Esophagus squamous epithelium (tissue), 5 donors: ENCODE measurements around the gene BUB3. TPM values are rescaled to one million over a fixed set of nuclear protein-coding genes. Genes with fewer than 3 reads are reported as not detected.

ENCODE experiments used
- DNase-seq: peaks from one replicate; lab custom pipeline; 2025; lab: John Stamatoyannopoulos, UW
- H3K27ac ChIP-seq, 4 donors: fragments of 200-600 bp; sonication (generic); one replicate each; pipeline ENCODE4 v1.5.1; 2016 to 2019; ENCODE audit warnings: mild to moderate bottlenecking in 1 of 4
- H3K27me3 ChIP-seq, 4 donors: fragments of 200-600 bp; sonication (generic); 1 replicate in 3 of 4; 2 replicates in 1 of 4; pipeline versions ENCODE4 v1.5.1 to v1.6.0; 2017 to 2021; ENCODE audit warnings: antibody characterized with exemption in 1 of 4
- H3K36me3 ChIP-seq, 3 donors: fragments of 200-600 bp; sonication (generic); one replicate each; pipeline ENCODE4 v1.5.1; 2016 to 2019
- H3K4me1 ChIP-seq, 3 donors: fragments of 200-600 bp; sonication (generic); one replicate each; pipeline ENCODE4 v1.5.1; 2017 to 2019
- H3K4me3 ChIP-seq, 4 donors: fragments of 200-600 bp; sonication (generic); 1 replicate in 3 of 4; 2 replicates in 1 of 4; pipeline ENCODE4 v1.5.1; 2016 to 2019; ENCODE audit warnings: mild to moderate bottlenecking in 2 of 4, moderate library complexity in 1 of 4
- H3K9me3 ChIP-seq, 3 donors: fragments of 200-600 bp; sonication (generic); one replicate each; pipeline ENCODE4 v1.5.1; 2016 to 2019
- CTCF ChIP-seq, 6 experiments: fragments of 450-650 bp in 4 of 6; fragments of 200-600 bp in 2 of 6; sonication (generic) in 2 of 6; IDR thresholded peaks; one replicate each; pipeline ENCODE4 v1.5.1; 2016 to 2019; ENCODE audit warnings: antibody characterized with exemption in 6 of 6, mild to moderate bottlenecking in 4 of 6, moderate library complexity in 4 of 6
- POLR2A ChIP-seq, 4 donors: fragments of 450-650 bp; IDR thresholded peaks; one replicate each; pipeline ENCODE4 v1.6.1; 2017; ENCODE audit warnings: antibody characterized with exemption in 4 of 4, mild to moderate bottlenecking in 4 of 4, moderate library complexity in 3 of 4
- WGBS, 2 donors: methylation state at CpG; one replicate each; pipeline ENCODE4 v1.1.5; 2018; 5-methylcytosine and 5-hydroxymethylcytosine counted together
- intact Hi-C: fragments of 100-400 bp; cut with DNase I; formaldehyde crosslinking; loops from one replicate; pipeline ENCODE4 v1.15.0; 2022
- total RNA-seq, 4 donors: library from RNA; depleted of rRNA; stranded (reverse); fragments of >200 nt; gene quantifications; one replicate each; pipeline ENCODE4 v1.1.0, GENCODE V29; 2016
- donor health status: DM: yes; HTN: yes; CAD: no.

The BUB3 gene
- total RNA-seq, 4 donors from 2014 or later = 84.3 to 121 (median 100) TPM

DNA sequence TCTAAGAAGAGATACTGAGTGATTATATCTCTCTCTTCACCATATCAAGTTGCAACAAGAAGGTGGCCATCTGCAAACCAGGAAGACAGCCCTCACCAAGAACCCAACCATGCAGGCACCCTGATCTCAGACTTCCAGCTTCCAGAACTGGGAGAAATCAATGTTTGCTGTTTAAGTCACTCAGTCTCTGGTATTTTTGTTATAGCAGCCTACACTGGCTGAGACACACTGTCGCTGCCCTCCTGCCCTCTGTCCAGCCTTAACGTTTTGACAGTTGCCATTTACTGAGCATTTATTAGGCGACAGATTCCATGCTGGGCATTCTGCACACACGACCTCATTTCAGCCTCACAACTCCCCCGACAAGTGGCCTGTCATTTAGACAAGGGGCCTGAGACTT lies 28.0 kb upstream of the BUB3 start:
- TF ChIP-seq CTCF (IDR thresholded peaks at IDR 0.05) (no peak), POLR2A (IDR thresholded peaks at IDR 0.05) (no peak)
- WGBS, 2 donors = 68 to 73% methylated on average over 4 to 5 of the region's 5 CpGs
- Histone ChIP-seq H3K4me1 (no peaks in the 10 kb centered on the region), H3K27ac (no peak overlapping the region), H3K36me3 (no peaks in the 10 kb centered on the region), H3K9me3 (peaks cover 0 to 7% (median 5%) of the 10 kb centered on the region in 3 donors), H3K4me3 (no peak overlapping the region), H3K27me3 (peaks cover 0 to 95% (median 1%) of the 10 kb centered on the region in 4 donors)
- intact Hi-C loops = no loop called here
- no peak for DNase-seq

DNA sequence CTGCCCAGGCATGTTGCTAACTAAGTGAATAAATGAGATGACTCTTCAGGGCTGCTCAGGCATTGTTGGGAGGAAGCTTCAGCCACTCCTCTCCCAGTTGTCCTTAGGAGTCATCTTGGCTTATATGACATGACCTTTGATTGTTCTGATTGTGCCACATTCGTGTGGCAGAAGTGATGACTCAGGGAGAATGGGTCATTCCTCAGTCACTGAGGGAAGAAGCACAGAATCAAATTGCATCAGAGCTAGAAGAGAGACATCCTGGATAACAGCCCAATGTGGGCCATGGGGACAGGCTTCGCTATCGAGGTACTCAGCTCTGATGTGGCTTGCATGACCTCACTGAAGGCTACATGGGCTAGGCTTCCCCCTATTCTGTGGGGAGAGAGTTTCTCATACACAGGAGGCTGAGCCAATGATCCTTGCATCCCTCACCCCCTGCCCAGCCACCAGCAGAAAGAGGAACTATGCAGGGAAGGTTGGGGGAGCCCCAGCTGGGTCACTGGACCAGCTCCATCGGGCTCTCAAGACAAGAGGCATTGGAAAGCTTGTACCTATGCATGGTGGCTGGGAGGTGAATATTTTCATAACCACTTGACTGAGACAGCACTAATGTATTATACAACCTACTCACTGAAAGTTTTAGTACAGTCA lies 24.5 kb upstream of the BUB3 start:
- DNase-seq = no peak
- peaks cover 16 to 24% (median 19%) of the 10 kb centered on the region in 3 donors for H3K4me1 ChIP-seq
- H3K4me3 ChIP-seq = no peak overlapping the region
- TF ChIP-seq CTCF (IDR thresholded peaks at IDR 0.05) (no peak), POLR2A (IDR thresholded peaks at IDR 0.05) (no peak)
- WGBS, 2 donors = 33 to 65% methylated on average over 4 of the region's 4 CpGs
- H3K36me3 ChIP-seq = no peaks in the 10 kb centered on the region
- peaks cover 0 to 7% (median 5%) of the 10 kb centered on the region in 3 donors for H3K9me3 ChIP-seq
- intact Hi-C loops = loop anchor here (10.0 kb wide), 1 partner anchor 235 kb away; no protein-coding TSS in a partner anchor
- peaks cover 16 to 100% (median 23%) of the 10 kb centered on the region in 4 donors for H3K27me3 ChIP-seq
- H3K27ac ChIP-seq = no peak overlapping the region

DNA sequence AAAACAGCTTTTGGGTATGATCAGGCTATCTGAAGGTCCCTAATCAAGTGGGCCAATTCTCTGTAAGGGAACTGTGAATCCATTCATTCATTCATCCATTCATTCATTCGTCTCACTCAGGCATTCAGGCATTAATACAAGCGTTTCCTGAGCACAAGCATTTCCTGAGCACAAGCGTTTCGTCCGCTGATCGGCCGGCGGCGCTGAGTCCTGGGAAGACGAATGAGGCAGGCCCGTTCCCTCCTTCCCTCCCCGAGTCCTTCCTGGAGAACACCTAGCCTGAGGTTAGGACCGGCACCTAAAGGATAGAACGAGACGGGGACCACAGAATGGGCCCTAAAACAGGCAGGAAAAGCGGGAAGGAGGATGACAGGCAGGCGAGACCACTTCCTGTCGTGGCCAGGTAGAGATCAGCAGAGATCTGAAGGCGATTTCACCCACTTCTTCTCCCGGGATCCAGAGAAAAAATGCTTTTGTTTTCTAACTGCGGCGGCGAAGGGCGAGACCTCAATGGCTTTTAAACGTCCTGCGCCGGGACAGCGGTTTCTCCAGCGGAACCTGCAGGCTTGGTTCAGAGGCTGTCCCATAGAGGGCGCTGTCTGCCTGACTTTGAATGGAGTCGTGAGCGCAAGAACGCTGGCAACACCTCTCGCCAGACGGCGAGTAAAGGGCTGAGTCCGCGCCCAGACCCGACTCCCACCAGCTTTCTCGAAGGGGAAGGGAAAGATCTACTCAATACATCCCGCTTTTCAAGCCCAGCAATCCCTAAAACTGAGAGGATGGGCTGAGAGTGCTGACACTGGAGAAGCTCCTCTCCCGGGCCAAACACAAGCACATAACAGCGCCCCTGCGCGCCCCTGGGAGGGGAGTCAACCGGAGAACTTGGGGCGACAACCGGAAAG lies 21.4 kb upstream of the BUB3 start:
- intact Hi-C loops = loop anchor here (2.0 to 10.0 kb wide), 2 partner anchors 232 to 424 kb away; no protein-coding TSS in a partner anchor
- H3K9me3 ChIP-seq = peaks cover 0 to 7% (median 5%) of the 10 kb centered on the region in 3 donors
- H3K4me3 ChIP-seq = peak overlapping the region in 2 of 4 donors; percentile 8 to 51
- peaks cover 45 to 100% (median 50%) of the 10 kb centered on the region in 4 donors for H3K27me3 ChIP-seq
- TF ChIP-seq POLR2A (IDR thresholded peaks at IDR 0.05) = no peak
- TF ChIP-seq CTCF (IDR thresholded peaks at IDR 0.05) = peak; percentile 86 to 90 (median 88)
- H3K36me3 ChIP-seq = no peaks in the 10 kb centered on the region
- 5 to 7% methylated on average over 17 to 38 of the region's 48 CpGs for WGBS, 2 donors
- H3K4me1 ChIP-seq = peaks cover 44 to 54% (median 50%) of the 10 kb centered on the region in 3 donors
- DNase-seq = peak; percentile 18
- H3K27ac ChIP-seq = no peak overlapping the region

GRCh38 chr10:123133541-123134342 lies 20.5 kb upstream of the BUB3 start:
- DNase-seq = no peak
- H3K27ac ChIP-seq = no peak overlapping the region
- peaks cover 52 to 100% (median 56%) of the 10 kb centered on the region in 4 donors for H3K27me3 ChIP-seq
- intact Hi-C loops = loop anchor here (2.0 to 10.0 kb wide), 2 partner anchors 231 to 423 kb away; no protein-coding TSS in a partner anchor
- 12% methylated on average over 20 to 23 of the region's 40 CpGs for WGBS, 2 donors
- H3K4me1 ChIP-seq = peaks cover 44 to 55% (median 50%) of the 10 kb centered on the region in 3 donors
- TF ChIP-seq CTCF (IDR thresholded peaks at IDR 0.05) (no peak), POLR2A (IDR thresholded peaks at IDR 0.05) (no peak)
- peaks cover 0 to 1% (median 0%) of the 10 kb centered on the region in 3 donors for H3K9me3 ChIP-seq
- no peaks in the 10 kb centered on the region for H3K36me3 ChIP-seq
- peak overlapping the region in 1 of 4 donors; percentile 51 for H3K4me3 ChIP-seq
